ENCODE measurements around the gene JPH3.

JPH3 gene

DNA sequence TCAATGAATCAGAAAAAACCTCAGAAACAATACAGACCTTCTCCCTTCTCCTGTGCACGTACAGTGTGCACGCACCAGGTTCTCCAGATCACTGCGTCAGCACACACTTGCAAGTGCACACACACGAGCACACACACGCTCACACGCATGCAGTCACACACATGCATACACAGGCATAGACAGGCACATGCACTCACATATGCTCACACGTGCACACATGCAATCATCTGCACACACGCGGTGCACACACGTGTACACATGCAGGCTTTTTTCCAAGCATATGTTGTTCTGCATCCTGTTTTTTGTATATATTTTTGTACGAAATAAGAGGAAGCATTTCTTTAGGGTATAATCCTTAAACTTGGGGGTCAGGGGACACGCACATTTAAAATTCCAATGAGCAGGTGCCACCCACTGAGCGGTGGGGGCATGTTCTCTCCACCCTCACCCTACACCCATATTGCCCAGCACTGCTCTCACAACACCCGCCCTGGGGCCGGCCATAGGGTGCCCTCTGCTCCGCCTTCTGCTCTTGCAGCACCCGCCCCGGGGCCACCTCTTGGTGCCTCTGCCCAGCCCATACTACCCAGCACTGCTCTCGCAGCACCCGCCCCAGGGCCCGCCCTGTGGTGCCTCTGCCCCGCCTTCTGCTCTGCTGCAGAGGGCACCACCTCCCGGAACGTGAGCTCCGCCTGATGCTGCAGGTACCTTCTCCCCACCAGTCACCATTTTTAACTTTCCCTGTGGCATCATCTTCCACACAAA, 142.6 kb downstream of the JPH3 start:
- no peak for DNase-seq

DNA sequence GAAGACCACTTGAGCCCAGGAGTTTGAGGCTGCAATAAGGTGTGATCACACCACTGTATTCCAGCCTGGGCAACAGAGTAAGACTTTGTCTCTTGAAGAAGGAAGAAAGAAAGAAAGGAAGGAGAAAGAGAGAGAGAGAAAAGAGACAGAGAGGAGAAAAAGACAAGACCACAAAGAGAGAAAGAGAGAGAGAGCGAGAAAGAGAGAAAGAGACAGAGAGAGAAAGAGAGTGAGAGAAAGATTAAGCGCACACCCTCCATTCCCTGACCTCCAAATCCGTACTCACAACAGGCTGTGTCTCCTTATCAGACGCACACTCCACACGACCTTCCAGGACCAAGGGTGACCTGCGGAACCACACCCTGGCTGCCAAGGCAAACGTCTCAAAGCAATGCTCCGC, 143.9 kb downstream of the JPH3 start:
- no peak for DNase-seq

Measured in EL (cell line).